ENCODE data around the gene SSBP3.

The SSBP3 gene

GRCh38 chr1:54328066-54328636, 78.0 kb downstream of the SSBP3 start:
- no peak for DNase-seq (ENCODE audit: low read depth)

DNA sequence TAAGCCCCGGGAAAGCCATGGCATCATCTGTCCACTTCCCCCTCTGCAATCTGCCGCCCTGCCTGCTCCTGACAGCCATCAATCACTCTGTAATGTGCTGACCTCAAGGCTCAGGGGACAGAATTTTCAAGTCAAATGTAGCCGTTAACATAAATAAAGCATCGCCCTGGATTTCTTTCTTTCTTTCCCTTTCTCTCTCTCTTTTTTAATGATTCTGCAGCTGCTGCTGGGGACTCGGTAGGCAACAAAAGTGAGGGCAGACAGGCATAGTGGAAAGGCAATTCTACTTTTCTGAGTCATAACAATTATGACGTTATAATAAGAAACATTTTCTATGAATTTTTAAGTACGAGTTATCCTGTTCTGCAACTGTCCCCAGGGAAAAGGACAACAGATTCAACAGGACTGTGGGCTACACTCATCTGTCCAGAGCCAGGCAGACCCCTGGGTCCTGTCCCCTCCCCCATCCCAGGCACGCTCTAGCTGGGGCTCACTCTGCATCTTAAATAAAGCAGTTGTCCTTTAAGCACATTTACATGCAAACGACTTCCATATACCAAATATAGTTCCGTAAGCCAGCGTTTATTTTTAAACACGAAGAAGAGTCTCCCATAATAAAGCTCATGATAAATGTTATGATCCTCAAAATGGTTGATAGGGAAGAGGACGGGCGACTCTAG, 78.7 kb downstream of the SSBP3 start:
- no peak for DNase-seq (ENCODE audit: low read depth)

- DNase-seq (ENCODE audit: low read depth): no peak
Observed at GRCh38 chr1:54326543-54327385, 79.4 kb downstream of the SSBP3 start.

DNA sequence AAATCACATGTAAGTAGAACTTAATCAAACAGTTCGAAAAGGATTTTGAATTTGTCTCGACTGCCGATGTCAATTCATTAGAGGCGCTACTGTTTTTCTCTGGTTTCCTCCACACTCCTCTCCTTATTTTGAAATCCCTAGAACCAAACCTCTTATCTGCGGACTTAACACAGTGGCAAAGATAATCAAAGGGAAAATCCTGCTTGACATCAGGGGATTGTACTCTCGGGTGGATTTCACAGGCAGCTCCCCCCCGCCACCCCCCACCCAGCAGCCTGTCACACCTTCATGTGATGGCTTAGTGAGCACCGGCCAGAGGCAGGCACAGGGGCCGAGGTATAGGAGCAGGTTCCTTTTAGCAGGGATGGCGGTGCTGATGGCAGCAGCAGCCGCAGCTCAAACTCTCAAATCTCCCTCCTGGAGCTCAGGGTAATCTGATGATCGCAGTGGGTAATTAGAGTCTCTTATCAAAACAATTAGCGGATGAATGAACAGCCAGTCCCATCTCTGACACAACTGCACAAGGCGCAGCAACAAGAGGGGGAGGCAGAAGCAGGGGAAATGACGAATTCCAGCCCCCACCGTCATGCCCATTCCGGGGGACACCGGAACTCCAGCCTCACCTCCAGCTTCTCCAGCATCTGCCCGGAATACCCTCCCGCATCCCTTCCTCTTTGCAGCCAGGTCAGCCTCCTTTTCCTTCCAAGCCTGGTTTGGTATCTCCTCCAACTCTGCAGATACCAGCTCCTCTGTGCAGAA, 80.3 kb downstream of the SSBP3 start:
- no peak for DNase-seq (ENCODE audit: low read depth)

- no peak for DNase-seq (ENCODE audit: low read depth)
Observed at GRCh38 chr1:54325284-54325683, 80.9 kb downstream of the SSBP3 start.

DNA sequence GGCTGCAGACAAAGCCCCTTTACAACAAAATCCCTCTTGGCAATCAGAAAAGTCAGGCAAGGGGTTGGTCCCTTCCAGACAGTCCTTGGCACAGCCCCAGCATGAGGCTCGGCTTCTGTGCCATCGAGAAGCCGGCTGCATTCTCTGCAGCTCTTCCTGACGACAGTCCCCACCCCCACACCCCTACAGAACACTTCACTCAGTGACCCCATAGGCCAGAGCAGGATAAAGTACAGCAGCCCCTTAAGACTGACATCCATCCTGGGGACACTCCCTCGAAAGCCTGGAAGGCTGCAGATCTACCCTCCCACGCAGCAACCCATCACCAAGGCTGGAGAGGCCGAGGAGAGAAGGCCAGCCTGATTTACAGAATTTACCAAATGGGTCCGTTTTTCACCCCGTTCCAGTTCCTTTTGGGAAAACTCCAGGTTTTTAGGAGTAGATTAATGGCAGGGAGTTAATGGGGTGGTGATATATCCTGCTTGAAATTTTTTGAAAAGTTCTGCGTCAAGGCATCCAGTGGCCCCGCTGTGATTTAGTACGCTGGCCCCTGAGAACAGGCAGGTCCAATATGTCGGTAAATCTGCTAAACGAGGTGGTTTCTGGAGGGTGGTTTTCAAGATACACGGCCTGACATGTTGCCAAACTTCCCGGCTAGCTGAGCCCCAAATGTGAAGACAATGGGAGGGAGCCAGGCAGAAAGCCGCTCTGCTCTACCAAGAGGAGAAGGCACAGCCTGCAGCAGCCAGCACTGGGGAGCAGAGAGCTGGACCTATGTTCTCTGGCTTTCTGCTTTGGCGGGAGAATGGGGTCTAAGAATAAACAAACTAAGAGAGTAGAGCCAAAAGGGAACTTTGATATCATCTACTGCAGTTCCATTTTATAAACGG, 81.7 kb downstream of the SSBP3 start:
- no peak for DNase-seq (ENCODE audit: low read depth)

DNA sequence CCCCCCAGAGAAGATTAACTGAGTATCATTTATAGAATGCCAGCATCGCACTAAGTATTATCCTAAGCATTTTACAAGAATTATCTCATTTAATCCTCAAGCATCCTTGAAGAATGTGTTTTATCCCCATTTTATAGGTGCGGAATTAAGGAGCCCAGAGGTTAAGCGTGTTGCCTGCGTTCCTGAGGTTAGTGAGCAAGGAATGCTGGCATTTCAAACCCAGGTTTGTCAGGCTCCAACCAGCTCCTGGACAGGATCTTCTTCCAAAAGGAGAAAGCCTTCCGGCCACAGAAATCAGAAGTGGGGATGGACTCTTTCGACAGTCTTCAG, 82.3 kb downstream of the SSBP3 start:
- no peak for DNase-seq (ENCODE audit: low read depth)

GRCh38 chr1:54323324-54323739, 82.9 kb downstream of the SSBP3 start:
- DNase-seq (ENCODE audit: low read depth): no peak

DNA sequence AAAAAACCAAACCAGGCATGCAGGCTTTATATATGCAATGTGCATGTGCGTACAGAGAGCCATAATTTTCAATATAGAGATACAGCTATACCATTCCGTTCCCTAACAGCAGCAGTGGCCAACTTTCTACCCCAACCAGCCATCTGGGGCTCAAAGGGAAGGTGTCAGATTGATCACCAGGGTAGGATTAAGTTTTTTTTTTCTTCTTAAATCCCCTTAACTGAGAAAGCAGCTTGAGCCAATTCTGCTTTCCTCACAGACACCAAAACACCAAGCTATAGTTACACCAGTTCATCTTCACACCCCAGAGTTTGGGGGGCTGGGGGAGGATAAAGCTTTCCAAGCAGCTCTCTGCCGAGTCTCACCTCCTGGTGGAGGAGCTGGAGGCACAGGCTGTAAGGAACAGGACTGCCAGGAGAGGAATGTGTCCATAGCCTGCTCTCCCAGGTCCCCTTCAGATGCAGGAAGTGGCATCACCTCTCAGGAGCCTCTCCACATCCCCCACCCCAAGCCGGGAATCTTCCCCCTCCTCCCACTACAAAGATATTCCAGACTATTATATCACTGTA, 87.9 kb downstream of the SSBP3 start:
- no peak for DNase-seq (ENCODE audit: low read depth)

DNA sequence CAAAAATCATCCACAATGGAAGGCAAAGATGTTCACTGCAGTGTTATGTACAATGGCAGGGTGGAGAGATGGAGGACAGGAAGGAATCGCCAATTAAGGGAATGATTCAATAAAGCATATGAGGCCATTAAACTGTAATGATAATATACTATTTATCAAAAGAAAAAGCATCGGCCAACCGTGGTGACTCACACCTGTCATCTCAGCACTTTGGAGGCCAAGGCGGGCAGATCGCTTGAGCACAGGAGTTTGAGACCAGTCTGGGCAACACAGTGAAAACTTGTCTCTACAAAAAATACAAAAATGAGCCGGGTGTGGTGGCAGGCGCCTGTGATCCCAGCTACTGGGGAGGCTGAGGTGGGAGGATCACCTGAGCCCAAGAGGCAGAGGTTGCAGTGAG, 89.1 kb downstream of the SSBP3 start:
- no peak for DNase-seq (ENCODE audit: low read depth)

DNA sequence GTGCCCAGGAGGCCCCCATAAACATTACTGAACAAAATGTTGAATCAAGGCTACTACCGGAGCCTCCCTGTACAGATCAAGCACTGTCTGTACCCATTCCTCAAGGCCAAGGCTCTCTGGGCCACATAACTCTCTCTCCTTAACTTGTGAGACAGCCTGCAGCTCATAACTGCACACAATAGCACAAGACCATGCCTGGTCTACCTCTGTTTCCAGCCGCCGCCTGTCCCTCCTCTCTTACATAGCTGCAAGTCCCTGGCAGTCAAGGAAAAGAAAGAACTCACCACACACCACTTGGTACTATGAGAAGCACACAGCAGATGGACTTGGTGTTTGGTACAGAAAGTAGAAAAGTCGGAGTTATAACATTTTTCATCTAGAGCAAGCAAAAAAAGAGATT, 91.1 kb downstream of the SSBP3 start:
- no peak for DNase-seq (ENCODE audit: low read depth)

DNA sequence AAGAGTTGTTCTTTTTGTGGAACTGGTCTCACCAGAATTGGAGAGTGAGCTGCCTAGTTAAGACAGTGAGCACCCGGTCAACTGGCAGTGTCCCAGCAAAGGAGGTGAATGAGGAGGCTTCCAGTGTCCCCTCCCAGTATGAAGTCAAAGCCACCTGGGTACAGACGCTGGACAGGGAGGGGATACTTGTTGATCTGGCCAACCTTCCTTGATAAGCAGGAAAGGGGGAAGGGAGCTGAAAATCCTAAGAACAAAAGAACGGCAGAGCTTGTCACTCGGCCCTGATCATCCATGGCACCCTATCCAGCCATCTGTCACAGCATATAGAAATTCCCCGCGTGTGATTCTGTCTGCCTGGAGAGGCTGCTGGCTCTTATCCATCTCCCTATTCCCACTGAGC, 91.5 kb downstream of the SSBP3 start:
- DNase-seq (ENCODE audit: low read depth): no peak

- no peak for DNase-seq (ENCODE audit: low read depth)
Observed at GRCh38 chr1:54312796-54313316, 93.3 kb downstream of the SSBP3 start.

- no peak for DNase-seq (ENCODE audit: low read depth)
Observed at GRCh38 chr1:54311506-54311905, 94.7 kb downstream of the SSBP3 start.

GRCh38 chr1:54310439-54311328, 95.5 kb downstream of the SSBP3 start:
- no peak for DNase-seq (ENCODE audit: low read depth)

GRCh38 chr1:54309631-54310366, 96.4 kb downstream of the SSBP3 start:
- DNase-seq (ENCODE audit: low read depth): no peak

GRCh38 chr1:54307305-54307704, 98.9 kb downstream of the SSBP3 start:
- no peak for DNase-seq (ENCODE audit: low read depth)

- no peak for DNase-seq (ENCODE audit: low read depth)
Observed at GRCh38 chr1:54305906-54306514, 100.2 kb downstream of the SSBP3 start.

GRCh38 chr1:54304518-54304917, 101.7 kb downstream of the SSBP3 start:
- DNase-seq (ENCODE audit: low read depth): no peak
